ENCODE results near the gene SHCBP1. TPM values are rescaled to one million over a fixed set of nuclear protein-coding genes. Genes with fewer than 3 reads are reported as not detected.

The SHCBP1 gene
- total RNA-seq, 4 donors from 2014 or later = 0.27 to 6.8 (median 0.79) TPM; not detected in 1

GRCh38 chr16:46621934-46622676 is 926 bp upstream of the SHCBP1 start:
- no peak for DNase-seq

GRCh38 chr16:46620266-46621005 is 743 bp downstream of the SHCBP1 start:
- 9 to 32% methylated on average over 2 to 11 of the region's 11 CpGs for WGBS, 2 donors (ENCODE audit: low coverage in 1 of 2)
- no peak for TF ChIP-seq EP300 (IDR thresholded peaks at IDR 0.05; ENCODE audit: low read depth)
- no peak for TF ChIP-seq POLR2AphosphoS5 (IDR thresholded peaks at IDR 0.05)
- in situ Hi-C loops (cut with MboI; ENCODE audit: low pct_ligation_motif_present in 1 of 4, low pct_unique_long_range_greater_than_20kb in 1 of 4, low sequenced_read_pairs in 3 of 4) = no loop called here

More at GRCh38 chr16:46621934-46622676, 926 bp upstream of the SHCBP1 start:
- in situ Hi-C loops (cut with MboI; ENCODE audit: low pct_ligation_motif_present in 1 of 4, low pct_unique_long_range_greater_than_20kb in 1 of 4, low sequenced_read_pairs in 3 of 4) (no loop called here), intact Hi-C loops (cut with DNase I; ENCODE audit: low total_unique reads) (no loop called here)
- no peaks in the 10 kb centered on the region for H3K36me3 ChIP-seq
- no peak overlapping the region for H3K27ac ChIP-seq
- WGBS, 2 donors (ENCODE audit: low coverage in 1 of 2) = 91 to 98% methylated on average over 3 to 7 of the region's 7 CpGs
- no peaks in the 10 kb centered on the region for H3K9me3 ChIP-seq
- H3K4me1 ChIP-seq = peaks cover 0 to 12% (median 6%) of the 10 kb centered on the region in 4 donors
- TF ChIP-seq POLR2AphosphoS5 (IDR thresholded peaks at IDR 0.05) (no peak), EP300 (IDR thresholded peaks at IDR 0.05; ENCODE audit: low read depth) (no peak), CTCF (IDR thresholded peaks at IDR 0.05) (no peak), POLR2A (IDR thresholded peaks at IDR 0.05) (no peak)
- H3K4me3 ChIP-seq = no peak overlapping the region
- H3K27me3 ChIP-seq = no peaks in the 10 kb centered on the region

DNA sequence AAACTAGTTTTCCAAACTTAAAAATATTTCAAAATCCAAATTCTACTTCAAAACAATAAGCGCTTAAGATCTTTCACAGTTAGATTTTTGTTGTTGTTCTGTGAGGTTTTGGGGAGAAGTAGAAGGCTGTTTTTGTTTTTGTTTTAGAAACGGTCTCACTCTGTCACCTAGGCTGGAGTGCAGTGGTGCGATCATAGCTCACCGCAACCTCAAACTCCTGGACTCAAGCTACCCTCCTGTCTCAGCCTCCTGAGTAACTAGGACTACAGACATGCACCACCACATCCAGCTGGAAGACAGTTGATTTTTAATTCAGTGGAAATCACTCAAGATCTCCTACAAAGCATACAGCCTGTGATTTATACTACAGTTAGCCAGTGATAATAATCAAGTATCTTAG is 2.7 kb downstream of the SHCBP1 start:
- Histone ChIP-seq H3K27ac (no peak overlapping the region), H3K9me3 (no peaks in the 10 kb centered on the region), H3K4me1 (peaks cover 0 to 12% (median 6%) of the 10 kb centered on the region in 4 donors), H3K27me3 (no peaks in the 10 kb centered on the region), H3K36me3 (no peaks in the 10 kb centered on the region), H3K4me3 (no peak overlapping the region)
- TF ChIP-seq POLR2AphosphoS5 (IDR thresholded peaks at IDR 0.05) = no peak
- no peak for TF ChIP-seq CTCF (IDR thresholded peaks at IDR 0.05)
- no peak for TF ChIP-seq EP300 (IDR thresholded peaks at IDR 0.05; ENCODE audit: low read depth)
- TF ChIP-seq POLR2A (IDR thresholded peaks at IDR 0.05) = no peak
- in situ Hi-C loops (cut with MboI; ENCODE audit: low pct_ligation_motif_present in 1 of 4, low pct_unique_long_range_greater_than_20kb in 1 of 4, low sequenced_read_pairs in 3 of 4) (no loop called here), intact Hi-C loops (cut with DNase I; ENCODE audit: low total_unique reads) (no loop called here)
- WGBS, 2 donors (ENCODE audit: low coverage in 1 of 2) = 81 to 86% methylated on average over 4 of the region's 4 CpGs
- no peak for DNase-seq

More at GRCh38 chr16:46620266-46621005, 743 bp downstream of the SHCBP1 start:
- intact Hi-C loops (cut with DNase I; ENCODE audit: low total_unique reads) = no loop called here
- Histone ChIP-seq H3K27ac (peak overlapping the region in 2 of 4 donors; percentile 6 to 26), H3K36me3 (no peaks in the 10 kb centered on the region), H3K9me3 (no peaks in the 10 kb centered on the region), H3K27me3 (no peaks in the 10 kb centered on the region), H3K4me3 (peak overlapping the region; percentile 49 to 77 (median 61)), H3K4me1 (peaks cover 0 to 12% (median 6%) of the 10 kb centered on the region in 4 donors)
- no peak for DNase-seq

- no peaks in the 10 kb centered on the region for H3K36me3 ChIP-seq
- WGBS, 2 donors (ENCODE audit: low coverage in 1 of 2) = 72% methylated on average over 4 of the region's 4 CpGs
- no peaks in the 10 kb centered on the region for H3K27me3 ChIP-seq
- H3K4me1 ChIP-seq = no peaks in the 10 kb centered on the region
- DNase-seq = no peak
- H3K4me3 ChIP-seq = no peak overlapping the region
- intact Hi-C loops (cut with DNase I; ENCODE audit: low total_unique reads) (no loop called here), in situ Hi-C loops (cut with MboI; ENCODE audit: low pct_ligation_motif_present in 1 of 4, low pct_unique_long_range_greater_than_20kb in 1 of 4, low sequenced_read_pairs in 3 of 4) (no loop called here)
- no peak for TF ChIP-seq POLR2AphosphoS5 (IDR thresholded peaks at IDR 0.05)
- no peak for TF ChIP-seq CTCF (IDR thresholded peaks at IDR 0.05)
- no peak for TF ChIP-seq POLR2A (IDR thresholded peaks at IDR 0.05)
- TF ChIP-seq EP300 (IDR thresholded peaks at IDR 0.05; ENCODE audit: low read depth) = no peak
- no peak overlapping the region for H3K27ac ChIP-seq
- no peaks in the 10 kb centered on the region for H3K9me3 ChIP-seq
Observed at GRCh38 chr16:46614006-46614405, 7.2 kb downstream of the SHCBP1 start.
